ENCODE results near the gene ALCAM.

GRCh38 chr3:105619651-105620050, 252.9 kb downstream of the ALCAM start:
- TF ChIP-seq CTCF (conservative IDR thresholded peaks at IDR 0.05 in 1 of 2, IDR thresholded peaks at IDR 0.05 in 1 of 2; ENCODE audit: extremely low read depth in 1 of 2, insufficient read depth in 1 of 2, low read depth in 1 of 2, low read length in 2 of 2), result no peak
- no peak for TF ChIP-seq EZH2 (IDR thresholded peaks at IDR 0.05; ENCODE audit: borderline replicate concordance, low read length)
